ENCODE results near the gene FXYD6. TPM values are rescaled to one million over a fixed set of nuclear protein-coding genes. Genes with fewer than 3 reads are reported as not detected.

The FXYD6 gene
- total RNA-seq, 1 donor from 2014 or later = 95.6 TPM

GRCh38 chr11:117826832-117827231, 49.6 kb downstream of the FXYD6 start:
- no peak overlapping the region for H3K27ac Mint-ChIP-seq

GRCh38 chr11:117826190-117826570, 50.3 kb downstream of the FXYD6 start:
- Mint-ChIP-seq H3K9me3 (no peaks in the 10 kb centered on the region), H3K27ac (no peak overlapping the region), H3K4me3 (no peak overlapping the region), H3K4me1 (peaks cover 15% of the 10 kb centered on the region), H3K36me3 (no peaks in the 10 kb centered on the region), H3K27me3 (ENCODE audit: insufficient read depth, low read depth) (peaks cover 2% of the 10 kb centered on the region)
- H3K36me3 ChIP-seq = no peaks in the 10 kb centered on the region
- H3K9ac ChIP-seq = no peak overlapping the region
- H3K4me2 ChIP-seq = no peak overlapping the region
- H3K27ac ChIP-seq = no peak overlapping the region
- no peak for TF ChIP-seq CTCF (IDR thresholded peaks at IDR 0.05)
- TF ChIP-seq EZH2phosphoT487 (IDR thresholded peaks at IDR 0.05) = no peak
- peaks cover 4% of the 10 kb centered on the region for H3K4me1 ChIP-seq
- H3K9me3 ChIP-seq (ENCODE audit: low read depth) = no peaks in the 10 kb centered on the region
- H3K79me2 ChIP-seq (ENCODE audit: low read depth) = no peaks in the 10 kb centered on the region
- DNase-seq (ENCODE audit: low spot score) = no peak
- H3K27me3 ChIP-seq = no peaks in the 10 kb centered on the region
- H3F3A ChIP-seq (ENCODE audit: low read depth) = no peaks in the 10 kb centered on the region
- H2AFZ ChIP-seq (replicated peaks) = no peak overlapping the region
- H4K20me1 ChIP-seq (ENCODE audit: low read depth) = no peaks in the 10 kb centered on the region
- H3K4me3 ChIP-seq = no peak overlapping the region

More at GRCh38 chr11:117826832-117827231, 49.6 kb downstream of the FXYD6 start:
- Histone ChIP-seq H3K9me3 (ENCODE audit: low read depth) (no peaks in the 10 kb centered on the region), H3K27me3 (no peaks in the 10 kb centered on the region), H3K4me1 (peaks cover 9% of the 10 kb centered on the region), H3K4me3 (no peak overlapping the region), H2AFZ (replicated peaks) (no peak overlapping the region), H3F3A (ENCODE audit: low read depth) (no peaks in the 10 kb centered on the region), H3K9ac (no peak overlapping the region), H3K79me2 (ENCODE audit: low read depth) (no peaks in the 10 kb centered on the region), H3K36me3 (no peaks in the 10 kb centered on the region), H4K20me1 (ENCODE audit: low read depth) (no peaks in the 10 kb centered on the region), H3K4me2 (no peak overlapping the region), H3K27ac (no peak overlapping the region)
- DNase-seq (ENCODE audit: low spot score) = no peak
- no peaks in the 10 kb centered on the region for H3K9me3 Mint-ChIP-seq
- no peaks in the 10 kb centered on the region for H3K36me3 Mint-ChIP-seq
- H3K27me3 Mint-ChIP-seq (ENCODE audit: insufficient read depth, low read depth) = peaks cover 4% of the 10 kb centered on the region
- peaks cover 18% of the 10 kb centered on the region for H3K4me1 Mint-ChIP-seq
- H3K4me3 Mint-ChIP-seq = no peak overlapping the region
- TF ChIP-seq EZH2 (IDR thresholded peaks at IDR 0.05) (no peak), EZH2phosphoT487 (IDR thresholded peaks at IDR 0.05) (no peak), CTCF (IDR thresholded peaks at IDR 0.05) (no peak)

DNA sequence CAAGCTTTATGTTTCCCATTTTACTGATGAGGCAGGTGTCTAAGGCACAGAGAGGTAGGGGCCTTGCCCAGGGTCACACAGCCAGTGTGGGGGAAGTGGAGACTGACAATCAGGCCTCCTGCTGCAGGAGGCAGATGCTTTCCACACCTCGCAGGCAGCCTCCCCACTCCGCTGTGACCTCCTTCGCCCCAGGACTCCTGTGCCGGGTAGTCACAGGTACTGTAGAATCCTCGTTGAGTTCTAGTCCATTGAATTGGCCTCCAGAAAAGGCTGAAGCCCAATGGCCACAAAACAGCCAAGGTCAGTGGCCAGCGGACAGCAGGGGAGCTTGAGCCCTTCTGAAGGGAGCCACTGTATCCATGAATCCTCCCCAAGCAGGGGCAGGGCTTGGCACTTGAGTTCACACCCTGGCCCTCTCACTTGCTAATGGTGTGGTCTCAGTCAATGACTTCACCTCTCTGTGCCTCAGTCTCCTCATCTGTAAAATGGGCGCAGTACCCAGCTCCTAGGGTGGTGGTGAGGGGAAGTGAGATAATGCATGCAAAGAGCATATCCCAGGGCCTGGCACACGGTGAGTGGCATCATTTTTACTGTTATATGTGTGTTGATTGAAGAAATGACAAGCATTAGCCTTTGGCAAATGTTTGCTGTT, 50.8 kb downstream of the FXYD6 start:
- no peaks in the 10 kb centered on the region for H3K27me3 ChIP-seq
- H3K4me1 ChIP-seq = no peaks in the 10 kb centered on the region
- H3K4me3 Mint-ChIP-seq = no peak overlapping the region
- no peak overlapping the region for H3K4me3 ChIP-seq
- no peak overlapping the region for H2AFZ ChIP-seq (replicated peaks)
- H3K27me3 Mint-ChIP-seq (ENCODE audit: insufficient read depth, low read depth) = peaks cover 2% of the 10 kb centered on the region
- no peaks in the 10 kb centered on the region for H4K20me1 ChIP-seq (ENCODE audit: low read depth)
- no peaks in the 10 kb centered on the region for H3K79me2 ChIP-seq (ENCODE audit: low read depth)
- no peaks in the 10 kb centered on the region for H3K36me3 Mint-ChIP-seq
- no peak overlapping the region for H3K27ac ChIP-seq
- DNase-seq (ENCODE audit: low spot score) = no peak
- no peaks in the 10 kb centered on the region for H3F3A ChIP-seq (ENCODE audit: low read depth)
- peaks cover 11% of the 10 kb centered on the region for H3K4me1 Mint-ChIP-seq
- no peaks in the 10 kb centered on the region for H3K9me3 Mint-ChIP-seq
- TF ChIP-seq CTCF (IDR thresholded peaks at IDR 0.05) (no peak), EZH2 (IDR thresholded peaks at IDR 0.05) (no peak), EZH2phosphoT487 (IDR thresholded peaks at IDR 0.05) (no peak)
- H3K27ac Mint-ChIP-seq = no peak overlapping the region
- H3K9me3 ChIP-seq (ENCODE audit: low read depth) = no peaks in the 10 kb centered on the region
- no peaks in the 10 kb centered on the region for H3K36me3 ChIP-seq
- H3K9ac ChIP-seq = no peak overlapping the region
- no peak overlapping the region for H3K4me2 ChIP-seq

Measured in neural progenitor cell (in vitro differentiated cells).